Measurements from ENCODE around the gene PSEN2. TPM values are rescaled to one million over a fixed set of nuclear protein-coding genes. Genes with fewer than 3 reads are reported as not detected.

Gene PSEN2
- total and polyA plus RNA-seq, 2 of the 8 experiments (the other 6 are each of a cell fraction or from before 2014, with no cell fraction given), result 22.9 to 29.0 TPM

GRCh38 chr1:226939438-226940028, 69.1 kb downstream of the PSEN2 start:
- FAIRE-seq (no peak), DNase-seq (ENCODE audit: low read depth in 1 of 2, low spot score in 2 of 2) (no peak)
- Histone ChIP-seq H3K79me2 (ENCODE audit: control insufficient read depth in 1 of 2, insufficient read depth in 2 of 2, low read length in 2 of 2) (peaks cover 0 to 34% of the 10 kb centered on the region in 2 experiments; a peak in 2 of 4 replicates), H3K36me3 (ENCODE audit: control insufficient read depth in 2 of 4, insufficient read depth in 4 of 4, low read length in 3 of 4) (no peaks in the 10 kb centered on the region), H2BK15ac (ENCODE audit: low read length) (no peak overlapping the region), H3K14ac (ENCODE audit: insufficient read length) (no peak overlapping the region), H2BK120ac (replicated peaks; ENCODE audit: low read depth, low read length) (peak overlapping the region; percentile 51), H3K4me2 (ENCODE audit: insufficient read depth in 1 of 2, low read depth in 2 of 2, low read length in 2 of 2) (peak overlapping the region; percentile 68 to 84), H3K4me3 (ENCODE audit: extremely low read depth in 1 of 4, insufficient read depth in 2 of 4, low read depth in 3 of 4, low read length in 4 of 4) (peak overlapping the region; percentile 53 to 75 (median 68)), H4K91ac (replicated peaks; ENCODE audit: insufficient read length, low read length) (peak overlapping the region; percentile 94), H3K23ac (ENCODE audit: insufficient read length) (no peak overlapping the region), H3K18ac (ENCODE audit: extremely low read depth, low read length) (peak overlapping the region; percentile 98), H2BK20ac (ENCODE audit: low read length) (no peak overlapping the region), H2BK5ac (ENCODE audit: low read depth, low read length) (peak overlapping the region; percentile 74), H3K79me1 (ENCODE audit: low read depth, low read length) (peaks cover 4% of the 10 kb centered on the region; the same call in 1 of the 2 replicates), H3K4ac (replicated peaks; ENCODE audit: insufficient read length, low read depth, low read length) (no peak overlapping the region), H3K9me3 (ENCODE audit: insufficient read depth in 2 of 2, low read depth in 1 of 2, low read length in 1 of 2) (no peaks in the 10 kb centered on the region), H3K56ac (replicated peaks; ENCODE audit: insufficient read length, low read depth, low read length) (peak overlapping the region; percentile 96), H4K5ac (ENCODE audit: insufficient read length, low read depth, low read length) (peak overlapping the region; percentile 98), H3K23me2 (ENCODE audit: low read depth, low read length) (peaks cover 9% of the 10 kb centered on the region), H2BK12ac (ENCODE audit: low read depth, low read length) (peak overlapping the region; percentile 88; the same call in 1 of the 2 replicates), H3K4me1 (replicated peaks in 1 of 4; ENCODE audit: control insufficient read depth in 3 of 4, insufficient read depth in 4 of 4, low read length in 3 of 4) (peaks cover 2 to 6% (median 4%) of the 10 kb centered on the region in 4 experiments), H2AK5ac (ENCODE audit: low read depth, low read length) (no peak overlapping the region), H4K8ac (ENCODE audit: extremely low read depth, insufficient read depth, low read length) (peak overlapping the region; percentile 95), H2AFZ (ENCODE audit: low read length) (peak overlapping the region; percentile 63; the same call in 1 of the 2 replicates), H3K27ac (ENCODE audit: low read depth, low read length) (peak overlapping the region; percentile 93), H3K9ac (replicated peaks in 1 of 4; ENCODE audit: extremely low read depth in 1 of 4, low read depth in 3 of 4, low read length in 3 of 4) (peak overlapping the region in 3 of 4 experiments; percentile 66 to 87 (median 86); a peak in 6 of 7 replicates), H4K20me1 (replicated peaks in 1 of 2; ENCODE audit: control insufficient read depth in 1 of 2, insufficient read depth in 2 of 2, low read length in 2 of 2) (no peaks in the 10 kb centered on the region), H3K27me3 (replicated peaks in 1 of 4; ENCODE audit: control insufficient read depth in 3 of 4, extremely low read depth in 1 of 4, insufficient read depth in 3 of 4, low read length in 3 of 4) (peaks cover 0 to 2% (median 0%) of the 10 kb centered on the region in 4 experiments; a peak in 3 of 7 replicates)
- WGBS, 2 experiments (ENCODE audit: extremely low coverage in 1 of 2, insufficient coverage in 1 of 2, insufficient read length in 1 of 2, insufficient replicate concordance in 2 of 2, low coverage in 1 of 2, low lambda C conversion rate in 2 of 2, missing lambda C conversion rate in 1 of 2), result 0% methylated on average over 47 of the region's 51 CpGs; no CpG with 5 or more reads in 1 of the 2 experiments
- CTCF ChIA-PET (ENCODE audit: partially characterized antibody), result interaction anchor here (0.6 to 1.0 kb wide), 5 partner anchors 15 to 411 kb away, joined by 3 read pairs; no protein-coding TSS in a partner anchor
- POLR2A ChIA-PET (ENCODE audit: partially characterized antibody), result interaction anchor here (0.8 to 3.6 kb wide), 6 partner anchors 9 to 86 kb away, joined by 3 to 18 read pairs (median 4); no protein-coding TSS in a partner anchor
- no peak for TF ChIP-seq CTCF (IDR thresholded peaks at IDR 0.05; ENCODE audit: control extremely low read depth in 1 of 3, insufficient read depth in 1 of 3, low read depth in 1 of 3, low read length in 3 of 3)
- peak; percentile 84 for TF ChIP-seq POLR2AphosphoS5 (IDR thresholded peaks at IDR 0.05; ENCODE audit: low read depth, low read length)
- TF ChIP-seq E2F6 (IDR thresholded peaks at IDR 0.05), result no peak; the same call in 1 of the 2 replicates
